ENCODE data around the gene ENAH. TPM values are rescaled to one million over a fixed set of nuclear protein-coding genes. Genes with fewer than 3 reads are reported as not detected.
"Not testable (repeated sequence)": the region's sequence is repeated elsewhere in the genome, so short reads cannot be mapped to it uniquely, and the experiment has no call there.

ENAH gene
- polyA plus RNA-seq, 4 donors = 71.9 to 137 (median 109) TPM

GRCh38 chr1:225534135-225534534, 118.8 kb downstream of the ENAH start:
- DNase-seq (ENCODE audit: low read depth in 4 of 4, low spot score in 3 of 4) = no peak

- DNase-seq (ENCODE audit: low read depth in 4 of 4, low spot score in 3 of 4) = no peak
Observed at GRCh38 chr1:225533238-225533637, 119.7 kb downstream of the ENAH start.

- DNase-seq (ENCODE audit: low read depth in 4 of 4, low spot score in 3 of 4) = no peak
Observed at GRCh38 chr1:225532240-225532944, 120.5 kb downstream of the ENAH start.

GRCh38 chr1:225529726-225530125, 123.2 kb downstream of the ENAH start:
- no peak for DNase-seq (ENCODE audit: low read depth in 4 of 4, low spot score in 3 of 4)

DNA sequence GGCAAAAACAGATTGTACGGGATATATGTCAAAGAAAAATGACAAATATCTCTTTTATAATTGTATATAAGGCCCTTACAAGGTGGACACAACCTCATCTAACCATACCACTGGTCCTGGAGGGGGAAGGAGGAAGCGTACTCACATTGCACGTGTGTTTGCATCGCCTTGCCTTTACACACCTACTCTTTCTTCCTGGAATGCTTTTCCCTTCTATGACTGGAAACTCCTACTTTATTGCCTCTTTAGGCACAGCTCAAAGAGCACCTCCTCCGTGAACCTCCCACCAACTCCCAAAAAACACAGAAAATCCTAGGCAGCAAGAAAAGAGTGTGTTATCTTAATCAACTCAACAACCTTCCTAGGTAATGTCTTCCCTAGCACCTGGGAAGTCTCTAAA, 125.3 kb downstream of the ENAH start:
- no peak for DNase-seq (ENCODE audit: low read depth in 4 of 4, low spot score in 3 of 4)

DNA sequence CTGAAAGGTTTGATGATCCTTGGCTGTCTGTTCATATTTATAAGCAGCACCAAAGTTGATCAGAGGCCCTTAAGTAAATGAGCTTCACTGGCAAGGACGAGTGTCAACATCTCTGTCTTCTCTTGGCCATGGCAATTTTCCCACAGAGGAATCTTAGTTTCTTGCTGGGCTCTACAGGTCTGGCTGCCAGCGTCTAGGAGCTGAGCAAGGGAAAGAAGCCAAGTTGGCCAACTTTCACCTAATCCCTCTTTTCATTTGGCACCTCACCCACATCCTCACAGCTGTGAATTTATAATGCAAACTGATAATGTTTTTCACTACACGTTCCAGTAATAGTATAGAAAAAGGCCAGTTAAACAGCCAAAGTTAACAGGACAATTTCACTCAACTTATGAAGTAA, 126.0 kb downstream of the ENAH start:
- no peak for DNase-seq (ENCODE audit: low read depth in 4 of 4, low spot score in 3 of 4)

GRCh38 chr1:225525377-225525776, 127.5 kb downstream of the ENAH start:
- no peak for DNase-seq (ENCODE audit: low read depth in 4 of 4, low spot score in 3 of 4)

- DNase-seq (ENCODE audit: low read depth in 4 of 4, low spot score in 3 of 4) = no peak
Observed at GRCh38 chr1:225524570-225524969, 128.4 kb downstream of the ENAH start.

- no peak for DNase-seq (ENCODE audit: low read depth in 4 of 4, low spot score in 3 of 4)
Observed at GRCh38 chr1:225523263-225523950, 129.5 kb downstream of the ENAH start.

- no peak for DNase-seq (ENCODE audit: low read depth in 4 of 4, low spot score in 3 of 4)
Observed at GRCh38 chr1:225522588-225523262, 130.2 kb downstream of the ENAH start.

- DNase-seq (ENCODE audit: low read depth in 4 of 4, low spot score in 3 of 4) = no peak
Observed at GRCh38 chr1:225520587-225521227, 132.2 kb downstream of the ENAH start.

- DNase-seq (ENCODE audit: low read depth in 4 of 4, low spot score in 3 of 4) = no peak
Observed at GRCh38 chr1:225519166-225519863, 133.6 kb downstream of the ENAH start.

GRCh38 chr1:225517697-225518096, 135.2 kb downstream of the ENAH start:
- DNase-seq (ENCODE audit: low read depth in 4 of 4, low spot score in 3 of 4) = no peak

DNA sequence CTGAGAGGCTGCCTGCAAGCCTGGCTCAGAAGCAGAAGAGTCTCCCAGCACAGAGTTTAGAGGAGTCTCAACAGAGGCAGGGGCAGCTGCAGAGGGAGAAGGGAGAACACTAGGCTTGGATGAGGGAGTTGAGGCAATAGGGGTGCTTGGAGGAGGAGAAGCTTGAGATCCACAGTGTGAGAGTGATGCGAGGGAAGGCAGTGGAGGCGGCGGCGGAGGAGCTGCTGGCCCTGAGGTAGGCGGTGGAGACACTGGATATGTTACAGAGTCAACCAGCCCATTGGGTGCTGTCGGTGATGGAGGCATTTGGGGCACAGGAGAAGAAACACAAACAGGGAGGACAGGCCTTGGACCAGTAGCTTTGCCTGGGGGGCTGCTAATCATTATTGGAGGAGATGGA, 135.7 kb downstream of the ENAH start:
- no peak for DNase-seq (ENCODE audit: low read depth in 4 of 4, low spot score in 3 of 4)

DNA sequence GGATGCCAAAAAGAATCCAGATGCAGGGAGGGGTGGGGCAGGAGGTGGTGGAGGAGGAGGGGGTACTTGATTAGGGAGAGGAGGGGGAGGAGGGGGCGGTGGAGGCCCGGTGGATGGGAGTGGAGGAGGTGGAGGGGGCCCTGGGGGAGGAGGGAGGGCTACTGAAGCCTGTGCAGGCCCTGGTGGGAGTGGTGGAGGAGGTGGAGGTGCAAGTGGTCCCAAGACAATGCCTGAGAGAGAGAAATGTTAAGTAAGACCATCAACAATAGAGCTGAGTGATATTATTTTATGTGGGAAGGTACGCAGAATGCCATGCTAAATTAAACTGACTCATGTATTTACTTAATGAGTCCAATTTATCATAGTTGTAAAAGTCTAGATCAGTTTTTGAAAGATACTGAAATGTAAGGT, 138.2 kb downstream of the ENAH start:
- no peak for DNase-seq (ENCODE audit: low read depth in 4 of 4, low spot score in 3 of 4)

DNA sequence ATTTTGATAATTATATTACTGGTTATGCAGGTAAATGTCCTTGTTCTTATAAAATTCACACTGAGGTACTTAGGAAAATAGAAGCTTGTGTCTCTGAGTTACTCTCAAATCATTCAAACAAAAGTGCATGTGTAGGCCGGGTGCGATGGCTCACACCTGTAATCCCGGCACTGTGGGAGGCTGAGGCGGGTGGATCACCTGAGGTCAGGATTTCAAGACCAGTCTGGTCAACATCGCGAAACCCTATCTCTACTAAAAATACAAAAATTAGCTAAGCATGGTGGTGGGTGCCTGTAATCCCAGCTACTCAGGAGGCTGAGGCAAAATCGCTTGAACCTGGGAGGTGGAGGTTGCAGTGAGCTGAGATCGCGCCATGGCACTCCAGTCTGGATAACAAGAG, 139.3 kb downstream of the ENAH start:
- not testable (repeated sequence) for DNase-seq (ENCODE audit: low read depth in 4 of 4, low spot score in 3 of 4)

DNA sequence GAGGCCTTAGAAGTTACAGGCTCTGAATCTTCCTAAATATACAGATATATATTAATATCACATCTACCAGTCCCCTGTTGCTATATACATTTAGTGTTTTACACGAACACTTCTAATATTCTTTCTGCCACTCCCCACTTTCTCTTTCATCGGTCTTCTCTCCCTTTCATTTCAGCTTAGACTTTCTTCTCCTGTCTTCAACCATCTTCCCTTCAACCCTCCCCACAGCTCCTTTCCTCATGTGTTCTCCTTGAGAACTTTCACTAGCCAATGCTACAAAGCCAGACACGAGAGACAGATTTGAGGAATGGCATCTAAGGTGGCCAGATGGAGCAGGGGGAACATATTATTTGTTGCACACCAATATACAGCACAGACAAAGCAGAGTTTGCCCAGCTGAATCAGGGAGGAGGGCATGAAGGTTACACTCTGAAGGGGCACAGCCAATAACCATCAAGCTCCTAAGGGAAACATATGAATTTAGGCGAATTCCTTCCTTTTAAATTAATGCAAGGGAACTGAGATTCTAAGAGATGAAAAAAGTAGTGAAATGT, 141.0 kb downstream of the ENAH start:
- DNase-seq (ENCODE audit: low read depth in 4 of 4, low spot score in 3 of 4) = no peak

GRCh38 chr1:225510740-225511139, 142.2 kb downstream of the ENAH start:
- not testable (repeated sequence) for DNase-seq (ENCODE audit: low read depth in 4 of 4, low spot score in 3 of 4)

DNA sequence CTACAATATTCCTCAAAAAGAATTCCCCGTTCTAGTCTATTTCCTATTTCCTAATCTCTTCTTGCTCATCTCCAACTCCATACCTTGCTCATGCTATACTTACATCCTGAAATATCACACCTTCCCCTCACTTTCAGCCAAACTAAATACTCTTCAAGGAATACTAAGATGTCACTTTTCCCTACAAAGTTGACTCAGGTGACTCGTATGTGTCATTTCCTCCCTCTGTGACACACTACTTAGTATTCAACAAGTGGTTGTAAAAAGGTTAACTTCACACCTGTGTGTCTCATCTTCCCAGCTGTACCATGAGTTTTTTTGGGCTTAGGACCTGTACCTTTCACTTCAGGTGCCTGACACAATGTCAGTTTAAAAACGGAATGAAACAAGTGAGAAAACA, 143.2 kb downstream of the ENAH start:
- DNase-seq (ENCODE audit: low read depth in 4 of 4, low spot score in 3 of 4) = no peak

DNA sequence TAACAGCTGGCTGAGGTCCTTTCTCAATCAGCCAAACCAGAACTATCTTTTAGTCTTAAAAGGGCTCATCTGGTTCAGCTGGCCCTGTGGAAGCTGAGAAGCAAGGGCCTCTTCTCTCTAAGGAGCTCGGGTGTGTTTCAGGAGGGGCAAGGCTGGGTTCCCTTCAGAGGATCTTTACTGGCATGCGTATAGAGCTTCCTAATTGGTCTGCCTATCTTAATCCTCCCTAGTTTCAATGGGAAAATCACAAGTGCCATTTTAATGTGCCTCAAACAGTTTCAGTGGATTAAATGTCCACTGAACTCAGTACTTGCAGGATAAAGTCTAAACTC, 143.6 kb downstream of the ENAH start:
- DNase-seq (ENCODE audit: low read depth in 4 of 4, low spot score in 3 of 4) = no peak
